ENCODE measurements around the gene CPED1.

- no peak for TF ChIP-seq EP300 (IDR thresholded peaks at IDR 0.05; ENCODE audit: borderline replicate concordance in 1 of 2, control insufficient read depth in 1 of 2, low read depth in 2 of 2, low read length in 2 of 2)
- no peak for TF ChIP-seq HDAC6 (IDR thresholded peaks at IDR 0.05; ENCODE audit: unreplicated experiment)
- no peak for TF ChIP-seq TAF1 (IDR thresholded peaks at IDR 0.05; ENCODE audit: borderline replicate concordance, low read depth, low read length)
- TF ChIP-seq CTCF (IDR thresholded peaks at IDR 0.05 in 2 of 3, conservative IDR thresholded peaks at IDR 0.05 in 1 of 3; ENCODE audit: control insufficient read depth in 2 of 3, extremely low read depth in 1 of 3, insufficient read depth in 1 of 3, low read depth in 3 of 3, low read length in 3 of 3), result no peak
These were observed 53.7 kb downstream of the CPED1 start for GRCh38 chr7:121042195-121042594.
